Mesendoderm (in vitro differentiated cells): ENCODE measurements around the gene ATP8B4.

Source experiments
- DNase-seq: peaks from one replicate; pipeline ENCODE4 v3.0.0; 2013
- H2AK5ac ChIP-seq: 2 replicates; pipeline ENCODE4 v1.6.1; 2013; ENCODE audit warnings: low read length, inconsistent platforms
- H2BK120ac ChIP-seq: 2 replicates; pipeline ENCODE4 v1.6.1; 2013; ENCODE audit warnings: low read depth, mild to moderate bottlenecking, low read length, moderate library complexity, mixed read lengths
- H2BK15ac ChIP-seq: replicated peaks from 2 replicates; pipeline ENCODE4 v1.6.1; 2013; ENCODE audit warnings: low read depth, mild to moderate bottlenecking, moderate library complexity
- H2BK5ac ChIP-seq: 2 replicates; pipeline ENCODE4 v1.6.1; 2013; ENCODE audit warnings: low read length, inconsistent platforms
- H3K18ac ChIP-seq: 2 replicates; pipeline ENCODE4 v1.6.1; 2013; ENCODE audit warnings: mild to moderate bottlenecking, low read length, mixed read lengths
- H3K23ac ChIP-seq: one replicate; pipeline ENCODE4 v1.6.1; 2013; ENCODE audit warnings: low read length
- H3K27ac ChIP-seq: 2 replicates; pipeline ENCODE4 v1.5.1; 2013; ENCODE audit warnings: low read depth, mild to moderate bottlenecking, inconsistent platforms, low read length, moderate library complexity
- H3K27me3 ChIP-seq: 2 replicates; pipeline ENCODE4 v1.6.1; 2013; ENCODE audit warnings: low read length, control low read depth, mild to moderate bottlenecking, inconsistent platforms; ENCODE audit not compliant: insufficient read depth, poor library complexity
- H3K36me3 ChIP-seq: 2 replicates; pipeline ENCODE4 v1.6.1; 2013; ENCODE audit warnings: low read length, inconsistent platforms; ENCODE audit not compliant: control insufficient read depth, insufficient read depth
- H3K4ac ChIP-seq: one replicate; pipeline ENCODE4 v1.6.1; 2013; ENCODE audit warnings: low read depth, mild to moderate bottlenecking, low read length, moderate library complexity
- H3K4me1 ChIP-seq: 2 replicates; pipeline ENCODE4 v1.6.1; 2013; ENCODE audit warnings: low read depth, low read length, inconsistent platforms; ENCODE audit not compliant: control insufficient read depth
- H3K4me2 ChIP-seq: 2 replicates; pipeline ENCODE4 v1.6.1; 2013; ENCODE audit warnings: low read length
- H3K4me3 ChIP-seq: 2 replicates; pipeline ENCODE4 v1.5.1; 2013; ENCODE audit warnings: mild to moderate bottlenecking, low read length
- H3K56ac ChIP-seq: one replicate; pipeline ENCODE4 v1.6.1; 2013; ENCODE audit warnings: low read length
- H3K79me1 ChIP-seq: 2 replicates; pipeline ENCODE4 v1.6.1; 2013; ENCODE audit warnings: low read length, inconsistent platforms
- H3K79me2 ChIP-seq: 2 replicates; pipeline ENCODE4 v1.6.1; 2013; ENCODE audit warnings: mild to moderate bottlenecking, low read length; ENCODE audit not compliant: control insufficient read depth, insufficient read depth
- H3K9ac ChIP-seq: 2 replicates; pipeline ENCODE4 v1.6.1; 2013; ENCODE audit warnings: low read length, inconsistent platforms
- H4K5ac ChIP-seq: one replicate; pipeline ENCODE4 v1.6.1; 2013; ENCODE audit warnings: low read length
- H4K8ac ChIP-seq: one replicate; pipeline ENCODE4 v1.6.1; 2013; ENCODE audit warnings: low read depth, mild to moderate bottlenecking, control low read depth, low read length, moderate library complexity
- WGBS: extraction: QIAGEN DNeasy Blood & Tissue Kit; methylation state at CpG from one replicate; pipeline ENCODE4 v1.1.7; 2013; ENCODE audit warnings: low lambda C conversion rate, missing lambda C conversion rate; ENCODE audit not compliant: insufficient coverage; ENCODE audit errors: extremely low coverage; 5-methylcytosine and 5-hydroxymethylcytosine counted together

Gene ATP8B4

DNA sequence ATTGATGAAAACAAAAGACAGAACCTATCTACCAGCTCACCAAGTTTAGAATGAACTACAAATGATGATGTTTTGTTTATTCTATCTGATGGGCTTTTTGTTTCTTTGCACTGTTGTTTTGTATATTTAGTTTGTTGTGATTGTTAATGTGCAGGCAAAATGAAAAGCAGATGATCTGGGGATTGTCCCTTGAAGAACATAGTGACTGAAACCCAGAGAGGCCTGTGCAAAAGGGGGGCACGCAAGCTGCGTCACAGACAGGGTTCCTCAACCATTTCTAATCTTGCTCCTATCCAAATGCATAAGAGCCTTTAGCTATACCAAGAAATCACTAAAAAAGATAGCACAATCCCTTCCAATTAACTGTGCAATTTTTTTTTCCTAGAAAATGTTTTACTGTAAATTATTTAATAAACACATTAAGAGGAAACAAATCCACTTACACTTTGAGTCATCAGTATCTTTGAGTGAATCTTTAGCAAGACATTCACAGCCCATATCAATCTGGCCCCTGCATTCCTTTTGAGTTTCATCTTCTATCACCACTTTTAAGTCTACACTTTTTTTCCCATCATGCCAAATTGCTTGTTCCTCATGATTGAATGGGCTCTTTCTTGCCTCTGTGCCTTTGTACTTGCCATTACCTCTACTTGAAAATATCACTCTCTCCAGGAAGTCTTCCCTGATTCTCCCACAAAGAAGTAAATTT is 220.3 kb downstream of the ATP8B4 start:
- Histone ChIP-seq H2BK120ac (no peak overlapping the region), H3K27me3 (peaks cover 2% of the 10 kb centered on the region), H3K56ac (no peak overlapping the region), H4K5ac (no peak overlapping the region), H3K79me1 (no peaks in the 10 kb centered on the region), H3K23ac (no peak overlapping the region), H3K4ac (no peak overlapping the region), H3K4me2 (no peak overlapping the region), H3K79me2 (no peaks in the 10 kb centered on the region), H4K8ac (no peak overlapping the region), H3K36me3 (no peaks in the 10 kb centered on the region), H2BK5ac (no peak overlapping the region), H3K9ac (no peak overlapping the region), H2AK5ac (no peak overlapping the region), H3K4me3 (no peak overlapping the region), H3K27ac (no peak overlapping the region), H3K4me1 (no peaks in the 10 kb centered on the region), H3K18ac (no peak overlapping the region), H2BK15ac (no peak overlapping the region)
- no CpG with 5 or more reads among the region's 2 CpGs for WGBS
- DNase-seq = peak; percentile 6

DNA sequence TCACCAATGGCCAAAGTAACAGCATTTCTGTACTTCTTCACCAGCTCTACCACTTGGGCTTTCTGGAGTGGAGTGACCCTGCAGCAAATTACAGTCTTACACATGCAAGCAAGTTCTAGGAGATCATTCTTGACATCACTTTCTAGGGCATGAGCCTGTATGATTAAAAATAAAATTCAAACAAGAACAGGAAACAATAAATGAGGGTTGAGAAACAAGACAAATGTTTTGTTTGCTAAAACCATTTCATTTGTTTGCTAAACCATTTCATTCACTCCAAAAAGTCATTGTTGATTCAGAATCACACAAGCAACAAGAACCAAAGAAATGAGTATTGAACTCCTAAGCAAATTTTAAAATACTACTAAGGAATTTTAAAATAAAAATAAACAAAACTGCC is 220.9 kb downstream of the ATP8B4 start:
- H3K4ac ChIP-seq = no peak overlapping the region
- H3K56ac ChIP-seq = no peak overlapping the region
- H3K4me2 ChIP-seq = no peak overlapping the region
- H2BK5ac ChIP-seq = no peak overlapping the region
- no peaks in the 10 kb centered on the region for H3K79me2 ChIP-seq
- H2BK120ac ChIP-seq = no peak overlapping the region
- H3K79me1 ChIP-seq = no peaks in the 10 kb centered on the region
- no peak overlapping the region for H3K4me3 ChIP-seq
- H3K18ac ChIP-seq = no peak overlapping the region
- H2AK5ac ChIP-seq = no peak overlapping the region
- H2BK15ac ChIP-seq = no peak overlapping the region
- H3K27ac ChIP-seq = no peak overlapping the region
- peaks cover 2% of the 10 kb centered on the region for H3K27me3 ChIP-seq
- H3K23ac ChIP-seq = no peak overlapping the region
- no peak overlapping the region for H4K8ac ChIP-seq
- H3K9ac ChIP-seq = no peak overlapping the region
- H3K4me1 ChIP-seq = no peaks in the 10 kb centered on the region
- no peaks in the 10 kb centered on the region for H3K36me3 ChIP-seq
- H4K5ac ChIP-seq = no peak overlapping the region
- no peak for DNase-seq

DNA sequence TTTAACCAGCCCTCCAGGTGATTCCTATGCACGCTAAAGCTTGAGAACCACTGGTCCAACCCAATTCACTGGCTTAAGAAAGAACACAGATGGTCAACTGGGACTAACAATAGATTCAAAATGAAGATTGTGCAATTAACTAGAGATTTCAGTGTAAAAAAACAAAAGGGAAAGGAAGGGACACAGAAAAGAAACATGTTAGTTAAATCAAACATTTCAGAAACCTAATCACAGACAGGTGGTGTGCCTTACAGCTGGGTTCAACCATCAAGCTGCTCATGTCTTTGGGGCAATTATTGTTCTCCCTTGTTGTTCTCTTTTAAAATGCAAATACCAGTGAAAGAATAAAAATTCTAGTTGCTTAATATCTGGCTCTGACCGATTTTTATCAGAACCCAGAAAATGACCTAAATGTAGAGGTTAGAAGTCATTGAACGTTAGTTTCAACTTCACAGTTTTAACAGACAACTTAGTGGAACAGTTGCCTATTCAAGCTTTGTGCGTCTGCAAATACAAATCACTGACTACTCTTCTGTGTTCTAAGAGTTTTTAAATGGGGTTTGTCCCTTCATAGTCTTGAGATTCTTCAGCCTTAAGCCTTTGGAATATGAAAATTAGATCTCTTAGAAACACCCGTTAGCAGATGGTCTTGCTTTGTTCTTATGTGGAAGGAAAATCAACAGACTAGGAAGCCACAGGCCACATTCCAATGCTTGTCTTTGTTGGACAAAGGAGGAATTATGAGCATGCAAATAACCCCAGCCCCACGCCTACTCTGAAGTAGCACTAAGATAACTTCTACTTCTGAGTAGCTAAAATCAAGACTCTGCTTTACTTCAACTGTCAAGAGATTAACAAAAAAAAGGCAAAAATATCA is 223.4 kb downstream of the ATP8B4 start:
- Histone ChIP-seq H3K79me1 (no peaks in the 10 kb centered on the region), H4K5ac (no peak overlapping the region), H3K27me3 (no peaks in the 10 kb centered on the region), H3K56ac (no peak overlapping the region), H4K8ac (no peak overlapping the region), H2BK120ac (no peak overlapping the region), H2BK5ac (no peak overlapping the region), H2BK15ac (no peak overlapping the region), H3K36me3 (no peaks in the 10 kb centered on the region), H3K9ac (no peak overlapping the region), H3K4me2 (no peak overlapping the region), H3K4me3 (no peak overlapping the region), H3K79me2 (no peaks in the 10 kb centered on the region), H3K4me1 (no peaks in the 10 kb centered on the region), H3K23ac (no peak overlapping the region), H3K4ac (no peak overlapping the region), H2AK5ac (no peak overlapping the region), H3K18ac (no peak overlapping the region), H3K27ac (no peak overlapping the region)
- peak; percentile 11 for DNase-seq
- no CpG with 5 or more reads among the region's 6 CpGs for WGBS

DNA sequence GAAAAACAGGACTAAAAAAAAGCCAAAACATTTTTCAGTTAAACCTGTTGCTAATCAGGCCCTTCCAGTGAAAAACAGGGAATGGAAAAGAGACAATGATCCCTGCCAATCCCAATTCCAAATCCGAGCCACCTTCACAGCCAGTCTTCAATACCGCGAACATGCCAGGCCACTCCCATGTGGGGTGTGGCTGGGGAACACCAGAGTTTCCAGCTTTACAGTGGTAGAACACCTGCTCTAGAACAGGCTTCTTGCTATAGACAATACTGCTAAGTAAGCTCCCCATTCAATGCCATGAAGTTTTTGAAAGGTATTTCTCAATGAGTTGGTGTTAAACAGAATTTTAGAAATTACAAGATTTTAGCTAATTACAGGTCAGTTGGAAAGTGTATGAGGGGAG is 228.3 kb downstream of the ATP8B4 start:
- H3K4ac ChIP-seq = no peak overlapping the region
- H3K56ac ChIP-seq = no peak overlapping the region
- H4K5ac ChIP-seq = no peak overlapping the region
- no peak overlapping the region for H2BK5ac ChIP-seq
- no peak overlapping the region for H3K4me2 ChIP-seq
- H3K4me3 ChIP-seq = no peak overlapping the region
- no CpG with 5 or more reads among the region's 3 CpGs for WGBS
- H2BK120ac ChIP-seq = no peak overlapping the region
- no peak overlapping the region for H2BK15ac ChIP-seq
- no peaks in the 10 kb centered on the region for H3K27me3 ChIP-seq
- no peak for DNase-seq
- no peak overlapping the region for H4K8ac ChIP-seq
- no peaks in the 10 kb centered on the region for H3K4me1 ChIP-seq
- no peaks in the 10 kb centered on the region for H3K36me3 ChIP-seq
- no peak overlapping the region for H3K27ac ChIP-seq
- no peaks in the 10 kb centered on the region for H3K79me2 ChIP-seq
- H3K23ac ChIP-seq = no peak overlapping the region
- H3K9ac ChIP-seq = no peak overlapping the region
- H2AK5ac ChIP-seq = no peak overlapping the region
- H3K18ac ChIP-seq = no peak overlapping the region
- no peaks in the 10 kb centered on the region for H3K79me1 ChIP-seq

DNA sequence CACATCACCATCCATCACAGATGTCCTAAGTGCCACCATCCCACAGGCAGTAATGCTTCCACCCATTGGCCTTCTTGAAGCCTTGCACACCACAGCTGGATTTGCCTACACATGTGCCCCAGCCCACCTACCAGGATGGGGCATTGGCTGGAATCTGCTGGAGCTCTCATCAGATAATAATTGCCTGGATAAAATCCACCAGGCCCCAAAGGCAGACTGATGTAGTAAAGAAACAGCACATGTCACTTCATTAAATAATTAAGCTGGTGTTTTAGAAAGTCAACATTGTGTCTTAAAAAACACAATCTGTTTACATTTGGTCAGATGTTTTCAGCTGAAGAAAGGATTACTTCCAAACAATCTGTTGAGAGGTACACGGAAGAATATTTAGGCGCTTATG is 229.5 kb downstream of the ATP8B4 start:
- Histone ChIP-seq H2AK5ac (no peak overlapping the region), H3K79me1 (no peaks in the 10 kb centered on the region), H3K4me3 (no peak overlapping the region), H2BK5ac (no peak overlapping the region), H3K36me3 (no peaks in the 10 kb centered on the region), H2BK15ac (no peak overlapping the region), H3K79me2 (no peaks in the 10 kb centered on the region), H3K4me1 (no peaks in the 10 kb centered on the region), H4K8ac (no peak overlapping the region), H3K23ac (no peak overlapping the region), H3K18ac (no peak overlapping the region), H3K4ac (no peak overlapping the region), H3K56ac (no peak overlapping the region), H4K5ac (no peak overlapping the region), H3K9ac (no peak overlapping the region), H2BK120ac (no peak overlapping the region), H3K27ac (no peak overlapping the region), H3K4me2 (no peak overlapping the region), H3K27me3 (no peaks in the 10 kb centered on the region)
- no CpG with 5 or more reads among the region's 2 CpGs for WGBS
- no peak for DNase-seq
